GM18498 (cell line): ENCODE results near the gene PXYLP1.

Experiments
- ATAC-seq: cut with Tn5 transposase; IDR thresholded peaks from one replicate; pipeline ENCODE4 v1.9.1; 2021; ENCODE audit warnings: mild to moderate bottlenecking, moderate library complexity; ENCODE audit not compliant: unreplicated experiment

PXYLP1 gene

DNA sequence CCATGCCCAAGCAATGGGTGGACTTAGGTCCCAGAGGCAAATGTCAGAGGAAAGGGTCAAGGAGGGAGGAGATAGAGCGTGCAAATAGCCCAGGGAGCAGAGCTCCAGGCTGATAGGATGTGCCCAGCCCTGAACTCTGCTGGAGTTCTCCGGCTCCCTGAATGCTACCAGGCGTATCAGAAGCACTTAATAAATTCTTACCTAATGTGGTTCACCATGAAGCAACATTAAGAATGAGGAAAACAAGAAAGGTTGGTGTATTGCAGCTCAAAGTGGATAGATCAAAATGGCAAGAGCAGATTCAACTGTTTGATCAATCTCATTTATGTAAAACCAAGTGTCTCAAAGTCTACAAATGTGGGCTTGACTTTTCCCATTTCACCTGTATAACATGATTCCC, 38.3 kb downstream of the PXYLP1 start:
- no peak for ATAC-seq

DNA sequence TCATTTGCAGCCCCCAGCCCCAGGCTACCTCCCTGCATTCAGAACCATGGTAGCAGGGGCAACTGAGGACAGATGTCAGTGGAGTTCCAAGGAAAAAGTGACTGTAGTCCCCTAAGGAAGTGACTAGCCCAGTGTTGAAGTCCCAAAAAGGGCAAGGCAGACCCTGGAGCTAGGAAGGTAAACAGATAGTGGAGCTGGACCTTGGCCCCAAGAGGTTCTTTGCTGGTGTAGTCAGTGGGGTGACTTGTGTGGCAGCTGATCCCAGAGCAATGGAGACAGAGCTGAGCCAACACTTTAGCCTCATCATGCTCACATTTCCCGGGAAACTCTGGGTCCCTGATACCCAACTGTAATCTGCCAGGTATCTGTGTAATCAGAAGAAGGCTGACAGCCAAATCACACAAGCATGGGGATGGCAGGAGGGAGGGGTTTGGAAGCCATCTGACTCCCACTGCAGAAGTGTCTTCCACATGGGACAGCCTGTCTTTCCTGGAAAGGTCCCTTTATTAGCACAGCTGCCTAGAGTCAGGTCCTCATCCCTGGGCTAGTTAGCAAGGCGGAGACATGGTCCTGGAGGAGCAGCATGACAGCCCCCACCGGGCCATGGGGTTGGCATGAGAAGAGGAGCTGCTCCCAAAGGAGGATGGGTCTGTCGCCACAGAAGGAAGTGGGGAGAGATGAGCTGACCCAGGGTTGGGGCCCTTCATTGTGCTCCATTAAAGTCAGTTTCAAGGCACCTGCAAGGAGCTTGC, 39.8 kb downstream of the PXYLP1 start:
- ATAC-seq, result no peak

DNA sequence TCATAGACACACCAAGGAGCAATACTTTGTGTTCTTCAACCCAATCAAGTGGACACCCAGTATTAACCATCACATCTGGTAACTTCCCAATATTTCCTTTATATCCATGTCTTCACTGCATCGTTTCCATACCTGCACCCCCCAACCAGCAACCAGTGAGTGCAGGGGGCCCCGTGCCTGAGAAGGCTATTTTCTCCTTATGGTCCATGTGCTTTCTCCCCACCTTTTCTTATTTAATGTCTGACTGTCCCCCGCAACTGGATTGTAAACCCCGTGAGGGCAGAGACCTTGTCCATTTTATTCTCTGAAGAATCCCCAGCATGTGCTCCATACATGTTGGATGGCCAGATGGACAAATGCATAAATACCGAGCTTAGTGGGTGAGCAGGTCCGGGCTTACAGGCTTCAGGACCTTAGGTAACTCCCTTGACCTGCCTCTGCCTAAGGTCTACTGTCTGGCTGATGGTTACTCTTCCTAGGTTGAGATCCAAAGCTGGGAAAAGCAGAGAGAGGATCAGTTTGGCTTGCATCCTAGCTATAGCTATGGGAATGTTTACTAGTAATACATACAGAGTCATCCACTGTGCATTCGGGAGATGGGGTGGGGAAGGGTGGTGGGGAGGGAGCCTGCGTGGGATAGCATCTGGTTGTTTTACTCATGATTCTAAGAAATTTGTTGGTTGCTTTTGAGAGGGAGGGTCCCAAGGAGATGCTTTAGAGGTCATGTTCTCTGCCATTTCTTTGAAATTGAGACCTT, 41.5 kb downstream of the PXYLP1 start:
- ATAC-seq, result no peak

- no peak for ATAC-seq
These were observed 42.2 kb downstream of the PXYLP1 start for GRCh38 chr3:141273700-141274410.

GRCh38 chr3:141274411-141275031, 42.9 kb downstream of the PXYLP1 start:
- no peak for ATAC-seq

- no peak for ATAC-seq
These were observed 43.4 kb downstream of the PXYLP1 start for GRCh38 chr3:141275032-141275422.

- ATAC-seq, result no peak
These were observed 43.9 kb downstream of the PXYLP1 start for GRCh38 chr3:141275511-141275910.

GRCh38 chr3:141275973-141276372, 44.3 kb downstream of the PXYLP1 start:
- no peak for ATAC-seq

- ATAC-seq, result no peak
These were observed 44.8 kb downstream of the PXYLP1 start for GRCh38 chr3:141276398-141276797.

- ATAC-seq, result no peak
These were observed 45.8 kb downstream of the PXYLP1 start for GRCh38 chr3:141277451-141277850.

GRCh38 chr3:141278196-141279076, 46.8 kb downstream of the PXYLP1 start:
- ATAC-seq, result no peak

DNA sequence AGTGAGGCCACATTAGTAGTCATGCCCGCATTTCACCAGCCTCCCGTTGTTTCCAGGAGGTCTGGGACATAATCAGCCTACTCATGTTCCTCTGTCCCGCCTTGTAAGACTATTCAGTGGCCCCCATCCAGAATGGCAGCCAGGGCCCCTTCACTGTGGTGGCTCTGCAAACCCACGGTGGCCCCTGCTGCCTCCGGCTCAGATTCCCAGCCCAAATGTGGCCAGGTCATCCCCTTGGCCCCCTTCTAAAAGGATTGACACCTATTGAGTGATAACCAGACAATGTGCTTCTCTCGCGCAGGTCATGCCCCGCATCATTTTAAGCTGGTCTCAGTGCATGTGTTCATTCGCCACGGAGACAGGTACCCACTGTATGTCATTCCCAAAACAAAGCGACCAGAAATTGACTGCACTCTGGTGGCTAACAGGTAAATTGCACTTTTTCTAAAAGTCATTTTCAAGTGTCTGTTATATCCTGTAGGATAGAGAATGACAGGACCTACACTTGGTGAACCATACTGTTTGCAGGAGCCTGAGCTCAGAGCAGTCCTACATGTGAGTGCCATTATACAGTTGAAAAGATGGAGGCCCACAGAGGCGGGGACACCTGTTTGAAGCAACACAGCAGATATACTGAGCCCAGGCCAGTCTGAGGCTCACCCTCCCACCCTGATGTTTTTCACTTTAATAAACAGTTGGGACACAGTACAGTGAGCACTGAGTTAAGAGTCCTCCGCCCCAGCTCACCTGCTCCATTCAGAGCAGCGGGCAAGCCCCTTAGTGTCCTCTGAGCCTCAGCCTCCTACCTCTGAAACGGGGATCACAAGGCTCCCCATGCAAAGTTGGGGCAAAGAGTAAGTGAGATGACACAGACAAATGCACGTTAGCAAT, 47.7 kb downstream of the PXYLP1 start:
- ATAC-seq, result no peak

GRCh38 chr3:141280086-141280485, 48.5 kb downstream of the PXYLP1 start:
- no peak for ATAC-seq

DNA sequence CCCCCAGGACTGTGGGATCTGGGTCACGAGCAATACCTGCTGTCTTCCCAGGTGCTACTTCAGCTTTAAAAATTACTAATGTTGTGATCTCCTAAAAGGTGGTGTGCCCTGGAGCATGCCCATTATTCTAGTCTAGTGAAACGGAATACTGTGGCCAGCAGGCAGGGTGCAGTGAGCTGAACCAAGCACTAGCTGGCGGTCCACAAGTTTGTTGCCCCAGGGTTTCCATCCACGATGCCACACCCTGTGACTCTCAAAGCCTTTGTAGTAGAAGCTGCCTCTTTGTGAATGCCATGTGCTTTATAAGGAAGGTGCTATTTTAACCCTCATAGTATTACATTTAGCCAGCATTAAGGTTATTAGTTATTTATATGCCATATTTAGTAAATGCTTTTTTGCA, 49.1 kb downstream of the PXYLP1 start:
- no peak for ATAC-seq

GRCh38 chr3:141285570-141285969, 53.9 kb downstream of the PXYLP1 start:
- no peak for ATAC-seq

DNA sequence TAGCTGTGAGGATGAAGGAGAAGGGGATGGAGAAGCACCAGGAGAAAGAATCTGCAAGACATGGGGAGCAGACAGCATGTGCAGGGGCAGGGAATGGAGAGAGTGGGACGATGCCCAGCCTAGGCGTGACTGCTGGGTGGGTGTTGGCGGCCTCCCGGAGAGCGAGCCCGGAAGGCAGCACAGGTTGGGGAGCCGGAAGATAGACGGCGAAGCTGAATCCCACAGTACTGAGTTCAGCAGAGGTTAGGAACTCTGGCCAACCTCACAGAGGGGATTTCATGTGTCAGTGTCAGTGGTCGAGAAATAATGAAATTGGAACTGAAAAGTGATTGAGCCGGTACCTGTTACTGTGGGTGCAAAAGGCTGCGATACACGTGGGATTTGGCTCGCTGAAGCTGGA, 55.2 kb downstream of the PXYLP1 start:
- ATAC-seq, result no peak

DNA sequence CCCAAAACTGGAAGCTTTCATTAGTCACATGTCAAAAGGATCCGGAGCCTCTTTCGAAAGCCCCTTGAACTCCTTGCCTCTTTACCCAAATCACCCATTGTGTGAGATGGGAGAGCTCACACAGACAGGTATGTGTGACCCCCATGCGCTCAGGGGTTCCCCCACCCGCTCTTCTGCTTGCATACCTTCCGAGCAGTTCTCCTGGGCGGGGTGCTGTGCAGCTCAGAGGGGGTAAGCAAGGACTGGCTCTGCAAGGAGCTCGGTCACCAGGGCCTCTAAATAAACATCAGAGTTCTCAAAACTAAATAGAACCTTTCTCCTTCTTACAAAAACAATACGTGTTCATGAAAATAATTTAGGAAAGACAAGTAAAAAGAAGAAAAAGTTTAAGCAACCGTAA, 55.7 kb downstream of the PXYLP1 start:
- ATAC-seq, result no peak

DNA sequence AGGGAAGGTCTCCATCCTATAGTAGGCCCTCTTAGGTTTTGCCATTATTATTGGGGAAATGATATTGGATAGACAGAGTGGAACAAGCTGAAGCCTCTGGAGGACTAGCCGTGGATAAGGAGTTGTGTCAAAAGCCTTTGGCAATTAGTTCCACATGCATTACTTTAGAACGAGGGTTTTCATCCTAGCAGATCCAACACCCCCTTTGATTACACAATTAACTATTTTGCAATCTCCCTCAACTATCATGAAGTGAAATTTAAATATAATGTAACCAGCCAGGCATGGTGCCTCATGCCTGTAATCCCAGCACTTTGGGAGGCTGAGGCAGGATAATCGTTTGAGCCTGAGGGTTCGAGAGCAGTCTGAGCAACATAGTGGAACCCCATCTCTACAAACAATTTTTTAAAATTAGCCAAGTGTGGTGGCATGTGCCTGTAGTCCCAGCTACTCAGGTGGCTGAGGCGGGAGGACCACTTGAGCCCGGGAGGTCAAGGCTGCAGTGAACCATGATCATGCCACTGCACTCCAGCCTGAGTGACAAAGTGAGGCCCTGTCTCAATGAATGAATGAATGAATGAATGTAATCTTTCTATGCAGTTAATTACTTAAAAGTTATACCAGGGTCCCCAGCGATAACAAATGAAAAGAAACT, 56.8 kb downstream of the PXYLP1 start:
- no peak for ATAC-seq

DNA sequence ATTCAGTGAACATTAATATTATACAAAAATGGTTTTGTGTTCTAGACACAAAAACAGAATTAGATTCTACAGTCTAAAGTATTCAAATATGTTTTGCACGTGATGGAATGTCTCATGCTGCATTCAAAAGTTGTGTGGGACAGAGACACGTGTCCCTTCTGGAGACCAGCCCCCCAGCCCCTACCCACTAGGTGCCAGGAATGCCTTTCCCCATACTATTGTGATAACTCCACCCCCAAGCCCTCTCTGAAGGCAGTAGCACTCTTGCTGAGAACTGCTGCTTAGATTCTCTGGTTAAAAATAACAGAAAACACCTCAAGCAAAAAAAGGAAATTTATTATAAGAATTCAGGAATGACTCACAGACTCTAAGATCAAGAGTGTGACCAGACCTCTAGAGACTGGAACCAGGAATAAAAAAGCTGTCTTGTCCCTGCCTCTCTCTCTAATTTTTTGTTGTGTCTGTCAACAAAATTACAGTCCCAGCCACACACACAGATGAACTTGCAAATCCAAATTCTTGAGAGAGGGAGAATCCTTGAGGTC, 57.7 kb downstream of the PXYLP1 start:
- no peak for ATAC-seq
